Activated CD4-positive, alpha-beta T cell treated with anti-CD3 and anti-CD28 coated beads for 36 hours (primary cell): ENCODE results near the gene ATP7A. TPM values are rescaled to one million over a fixed set of nuclear protein-coding genes. Genes with fewer than 3 reads are reported as not detected.
A peak's percentile ranks its signal among the peaks of the same experiment; 100 is the strongest.

Source experiments
- ATAC-seq: fragments of 200-7000 bp; cut with Tn5 transposase; one replicate; pipeline ENCODE4 v1.10.0; 2021; ENCODE audit warnings: mild to moderate bottlenecking, moderate library complexity
- CTCF ChIA-PET: fragments of 350-600 bp; sonication (Branson Sonifier 250); formaldehyde crosslinking; loops from one replicate; lab custom pipeline; 2021; ENCODE audit warnings: antibody characterized with exemption; lab: Charles Lee
- POLR2A ChIA-PET: fragments of 350-600 bp; sonication (Branson Sonifier 250); formaldehyde crosslinking; loops from one replicate; lab custom pipeline; 2021; ENCODE audit warnings: antibody characterized with exemption, inconsistent platforms; lab: Charles Lee
- DNase-seq: peaks from one replicate; pipeline ENCODE4 v3.0.0-alpha.2; 2020
- H3K27ac Mint-ChIP-seq: one replicate; pipeline ENCODE4 v1.8.0; 2021; ENCODE audit warnings: mixed read lengths
- H3K27me3 Mint-ChIP-seq: one replicate; pipeline ENCODE4 v1.8.0; 2021; ENCODE audit warnings: mixed read lengths
- H3K36me3 Mint-ChIP-seq: one replicate; pipeline ENCODE4 v1.8.0; 2021; ENCODE audit warnings: low read depth, mixed read lengths
- H3K4me1 Mint-ChIP-seq: one replicate; pipeline ENCODE4 v1.8.0; 2021; ENCODE audit warnings: mixed read lengths
- H3K4me3 Mint-ChIP-seq: one replicate; pipeline ENCODE4 v1.8.0; 2021; ENCODE audit warnings: mild to moderate bottlenecking, moderate library complexity, mixed read lengths
- H3K9me3 Mint-ChIP-seq: one replicate; pipeline ENCODE4 v1.8.0; 2021; ENCODE audit warnings: low read depth, mixed read lengths
- intact Hi-C, 2 experiments: fragments of 100-400 bp; cut with DNase I in 1 of 2; cut with micrococcal nuclease in 1 of 2; formaldehyde crosslinking; loops; one replicate each; pipeline versions ENCODE4 v1.14.2 to v1.15.1; 2022 to 2024; cut with DNase I, micrococcal nuclease
- total RNA-seq, 2 experiments: library from RNA; stranded (reverse); gene quantifications; one replicate each; pipeline ENCODE4 v1.2.3, GENCODE V29; 2021

Gene ATP7A
- total RNA-seq, 2 experiments from 2014 or later, result 9.5 to 9.7 TPM

DNA sequence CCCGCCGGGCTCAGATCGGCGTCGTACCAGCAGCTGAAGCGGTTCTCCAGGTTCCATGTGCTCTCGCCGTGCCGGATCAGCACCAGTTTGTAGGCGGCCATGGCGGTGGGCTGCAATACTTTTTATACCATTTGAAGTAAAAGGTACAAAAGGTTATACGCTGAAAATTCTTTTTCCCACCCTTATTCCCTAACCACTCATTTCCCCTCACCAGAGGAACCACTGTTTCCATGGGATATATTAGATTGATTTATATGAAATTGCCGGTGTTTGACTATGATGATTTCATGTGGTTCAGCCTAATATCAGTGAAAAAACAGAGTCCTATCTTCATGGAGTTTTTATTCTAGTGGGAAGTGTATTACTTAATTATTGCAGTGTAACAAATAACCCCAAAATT, 59.0 kb downstream of the ATP7A start, which contains the start of gene PGAM4:
Gene PGAM4, minus strand, starts transcription at position 101 of the 400 bp plus-strand sequence. Its CDS starts 0 bp downstream, at position 101.
- no peak within 1 kb of the TSS for H3K4me3 Mint-ChIP-seq
- intact Hi-C loops, result no loop called here
- POLR2A ChIA-PET, result no interaction called here

DNA sequence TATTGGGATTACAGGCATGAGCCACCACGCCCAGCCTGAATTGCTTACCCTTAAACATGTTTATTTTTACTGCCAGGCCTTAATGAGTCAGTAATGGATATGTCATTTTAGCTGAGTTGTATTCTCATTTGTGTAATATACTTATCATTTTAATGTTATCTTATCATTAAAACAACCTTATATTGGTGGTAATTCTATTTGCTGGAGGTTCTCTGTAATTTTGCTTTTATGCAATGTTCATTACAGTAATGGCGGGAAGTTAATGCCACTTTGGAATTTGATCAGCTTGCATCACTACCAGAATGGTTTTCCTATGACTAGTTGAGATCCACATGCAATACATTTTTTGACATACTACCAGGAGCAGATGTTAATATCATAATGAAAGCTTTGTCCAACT, 65.3 kb downstream of the ATP7A start:
- ChIA-PET CTCF (interaction anchor here (1.0 to 1.4 kb wide), 2 partner anchors 15 to 49 kb away, joined by 3 read pairs; no protein-coding TSS in a partner anchor), POLR2A (no interaction called here)
- DNase-seq (no peak), ATAC-seq (no peak)
- Mint-ChIP-seq H3K27ac (no peak overlapping the region), H3K27me3 (no peaks in the 10 kb centered on the region), H3K9me3 (no peaks in the 10 kb centered on the region), H3K4me1 (peaks cover 5% of the 10 kb centered on the region), H3K4me3 (no peak overlapping the region), H3K36me3 (peaks cover 4% of the 10 kb centered on the region)
- intact Hi-C loops, result no loop called here

More for the DNA sequence above, 59.0 kb downstream of the ATP7A start, which contains the start of gene PGAM4:
- H3K9me3 Mint-ChIP-seq, result no peaks in the 10 kb centered on the region
- CTCF ChIA-PET, result no interaction called here
- no peaks in the 10 kb centered on the region for H3K27me3 Mint-ChIP-seq
- H3K4me1 Mint-ChIP-seq, result peaks cover 13% of the 10 kb centered on the region
- H3K27ac Mint-ChIP-seq, result no peak within 1 kb of the TSS
- no peaks in the 10 kb centered on the region for H3K36me3 Mint-ChIP-seq
- no peak for DNase-seq
- no peak for ATAC-seq

DNA sequence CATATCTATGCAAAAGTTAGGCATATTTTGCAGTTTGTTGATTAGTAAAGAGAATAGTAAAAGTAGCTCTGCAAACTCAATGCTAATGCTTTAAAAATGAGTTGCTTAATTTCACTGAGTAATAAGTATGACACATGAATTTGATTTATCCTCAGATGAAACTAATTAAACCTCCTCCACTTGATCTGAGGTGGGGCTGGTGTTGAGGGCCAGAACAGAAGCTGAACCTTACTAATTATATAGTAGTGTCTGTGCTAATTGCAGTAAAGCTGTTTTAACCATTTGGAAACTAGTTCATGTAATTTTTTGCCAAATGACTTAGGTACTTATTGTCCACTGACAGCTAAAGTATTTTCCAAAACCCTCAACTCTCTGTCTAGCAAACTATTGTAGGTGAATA, 66.6 kb downstream of the ATP7A start:
- ATAC-seq, result no peak
- H3K27me3 Mint-ChIP-seq, result no peaks in the 10 kb centered on the region
- peaks cover 3% of the 10 kb centered on the region for H3K4me1 Mint-ChIP-seq
- H3K4me3 Mint-ChIP-seq, result no peak overlapping the region
- H3K9me3 Mint-ChIP-seq, result no peaks in the 10 kb centered on the region
- ChIA-PET POLR2A (no interaction called here), CTCF (no interaction called here)
- H3K36me3 Mint-ChIP-seq, result peaks cover 4% of the 10 kb centered on the region
- no peak for DNase-seq
- intact Hi-C loops, result no loop called here
- H3K27ac Mint-ChIP-seq, result no peak overlapping the region

DNA sequence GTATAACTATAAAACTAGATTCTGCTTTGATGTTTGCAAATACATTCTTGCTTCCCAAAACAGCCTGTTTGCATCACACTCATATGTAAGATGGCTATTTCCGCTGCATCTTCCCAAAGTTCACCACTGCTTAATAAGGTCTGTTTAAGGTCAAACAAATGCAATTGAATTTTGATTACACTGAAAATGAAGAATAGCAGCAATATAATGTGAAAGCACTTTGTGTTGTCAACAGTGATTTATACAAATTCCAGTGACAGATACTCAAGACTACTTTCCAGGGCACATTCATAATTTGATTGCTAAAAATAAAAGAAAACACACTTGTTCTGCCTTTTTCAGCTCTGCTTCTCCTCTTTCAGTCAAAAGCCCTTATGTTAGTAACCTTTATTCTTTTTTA, 67.0 kb downstream of the ATP7A start:
- ChIA-PET CTCF (no interaction called here), POLR2A (no interaction called here)
- no peak overlapping the region for H3K27ac Mint-ChIP-seq
- DNase-seq, result no peak
- intact Hi-C loops, result no loop called here
- ATAC-seq, result no peak
- peaks cover 3% of the 10 kb centered on the region for H3K4me1 Mint-ChIP-seq
- no peaks in the 10 kb centered on the region for H3K9me3 Mint-ChIP-seq
- no peak overlapping the region for H3K4me3 Mint-ChIP-seq
- H3K27me3 Mint-ChIP-seq, result no peaks in the 10 kb centered on the region
- peaks cover 4% of the 10 kb centered on the region for H3K36me3 Mint-ChIP-seq

DNA sequence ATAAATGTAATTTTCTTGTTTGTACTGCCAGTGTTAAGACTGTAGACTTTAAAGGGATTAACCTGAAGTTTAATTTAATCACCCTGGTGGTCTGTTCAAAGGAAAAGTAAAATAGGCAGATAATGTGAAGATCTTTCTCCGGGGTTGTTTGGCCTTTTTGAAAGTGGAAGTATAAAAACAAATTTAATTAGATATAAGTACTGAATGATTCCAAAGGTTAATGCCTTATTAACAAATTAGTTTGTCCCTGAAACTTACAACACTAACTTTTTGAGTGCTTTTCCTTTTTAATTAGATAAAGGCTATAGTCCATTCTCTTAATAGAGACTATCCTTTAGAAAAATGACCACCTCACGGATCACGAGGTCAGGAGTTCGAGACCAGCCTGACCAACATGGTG, 69.4 kb downstream of the ATP7A start:
- ChIA-PET CTCF (no interaction called here), POLR2A (no interaction called here)
- intact Hi-C loops, result no loop called here
- Mint-ChIP-seq H3K36me3 (peaks cover 6% of the 10 kb centered on the region), H3K4me3 (no peak overlapping the region), H3K4me1 (peaks cover 3% of the 10 kb centered on the region), H3K27ac (no peak overlapping the region), H3K9me3 (no peaks in the 10 kb centered on the region), H3K27me3 (no peaks in the 10 kb centered on the region)
- ATAC-seq (no peak), DNase-seq (no peak)

DNA sequence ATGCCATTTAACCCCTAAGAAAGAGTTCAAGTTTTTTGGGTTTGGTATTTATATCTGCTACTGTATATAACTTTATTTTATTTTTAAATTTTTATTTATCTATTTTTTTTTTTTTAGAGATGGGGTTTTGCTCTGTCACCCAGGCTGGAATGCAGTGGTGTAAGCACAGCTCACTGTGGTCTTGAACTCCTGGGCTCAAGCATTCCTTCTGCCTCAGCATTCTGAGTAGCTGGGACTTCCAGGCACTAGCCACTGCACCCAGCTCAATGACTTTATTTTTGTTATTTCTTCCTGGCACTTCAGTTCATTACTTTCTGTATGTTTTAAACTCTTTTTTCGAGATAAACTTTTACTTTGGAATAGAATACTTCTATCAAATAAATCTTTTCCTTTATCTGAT, 101.4 kb downstream of the ATP7A start:
- ChIA-PET CTCF (interaction anchor here (1.1 kb wide), 1 partner anchor 13 kb away, joined by 6 read pairs; no protein-coding TSS in a partner anchor), POLR2A (no interaction called here)
- intact Hi-C loops, result no loop called here
- Mint-ChIP-seq H3K27me3 (no peaks in the 10 kb centered on the region), H3K4me1 (no peaks in the 10 kb centered on the region), H3K36me3 (peaks cover 7% of the 10 kb centered on the region), H3K9me3 (no peaks in the 10 kb centered on the region), H3K27ac (no peak overlapping the region), H3K4me3 (no peak overlapping the region)
- ATAC-seq (no peak), DNase-seq (no peak)

DNA sequence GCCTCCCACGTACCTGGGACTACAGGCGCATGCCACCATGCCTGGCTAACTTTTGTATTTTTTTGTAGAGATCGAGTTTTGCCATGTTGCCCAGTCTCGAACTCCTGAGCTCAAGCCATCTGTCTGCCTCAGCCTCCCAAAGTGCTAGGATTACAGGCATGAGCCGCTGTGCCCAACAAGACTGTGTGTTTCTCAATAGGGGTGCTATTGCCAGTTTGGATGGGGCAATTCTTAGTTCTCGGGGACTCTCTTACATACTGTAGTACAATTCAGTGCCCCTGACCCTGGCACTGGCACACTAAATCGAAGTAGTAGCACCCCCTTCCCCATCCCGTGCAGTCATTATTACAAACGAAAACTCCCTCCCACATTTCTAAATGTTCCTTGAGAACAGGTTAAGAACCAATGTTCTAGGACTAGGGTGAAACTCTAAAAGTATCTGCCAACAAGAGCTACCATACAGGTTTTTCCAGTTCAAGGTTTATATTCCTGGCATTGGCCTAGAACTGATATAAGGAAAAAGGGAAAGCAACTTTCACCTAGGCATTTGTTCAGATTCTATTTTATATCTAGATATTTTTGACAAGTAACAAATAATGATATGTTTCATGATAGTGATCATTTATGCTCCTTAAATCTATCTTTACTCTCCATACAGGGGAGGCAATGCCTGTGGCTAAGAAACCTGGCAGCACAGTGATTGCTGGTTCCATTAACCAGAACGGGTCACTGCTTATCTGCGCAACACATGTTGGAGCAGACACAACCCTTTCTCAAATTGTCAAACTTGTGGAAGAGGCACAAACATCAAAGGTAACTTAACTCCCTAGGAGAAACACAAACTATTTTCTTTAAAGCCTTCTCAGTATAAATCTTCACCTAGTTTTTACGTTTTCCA, 109.3 kb downstream of the ATP7A start:
- intact Hi-C loops, result loop anchor here in 1 of 2 experiments (10.0 kb wide), 3 partner anchors 335 to 1745 kb away; partner anchors contain the start of gene FGF16
- H3K27ac Mint-ChIP-seq, result no peak overlapping the region
- POLR2A ChIA-PET, result no interaction called here

DNA sequence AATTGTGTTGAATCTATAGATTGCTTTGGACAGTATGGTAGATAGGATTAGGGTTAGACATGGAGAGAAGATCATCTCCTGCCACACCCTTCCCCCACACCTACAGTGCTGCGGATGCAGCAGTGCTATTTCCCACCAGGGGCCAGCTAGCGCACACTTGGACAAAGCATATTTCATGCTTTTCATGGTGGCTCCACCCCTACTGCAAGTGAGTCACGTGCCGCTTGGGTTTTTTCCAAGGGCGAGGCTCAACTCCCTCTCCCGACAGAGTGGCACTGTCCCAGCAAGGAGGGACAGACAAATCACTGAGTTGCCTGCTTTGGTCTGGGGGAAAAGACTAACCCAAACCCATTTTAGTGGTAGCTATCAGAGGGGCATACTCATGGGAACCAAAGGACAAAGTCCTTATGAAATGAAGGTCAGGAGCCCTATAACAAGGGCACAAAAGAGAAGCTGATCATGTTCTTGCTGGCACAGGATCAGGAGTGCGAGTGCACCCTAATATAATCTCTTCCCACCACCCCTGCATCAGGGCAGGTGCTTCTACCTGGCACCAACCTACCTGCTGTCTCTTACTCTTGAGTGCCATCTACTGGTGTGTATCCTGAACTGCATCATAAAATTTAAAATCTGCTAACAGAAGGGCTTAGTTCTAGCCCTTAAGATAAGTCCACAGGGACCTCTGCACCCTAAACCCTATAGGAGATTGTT, 114.0 kb downstream of the ATP7A start:
- intact Hi-C loops, result loop anchor here (1.0 to 10.0 kb wide), 4 partner anchors 114 to 1750 kb away; partner anchors contain the start of genes ATP7A (in 2 of the 2) and FGF16 (in 1 of the 2)
- Mint-ChIP-seq H3K36me3 (no peaks in the 10 kb centered on the region), H3K27ac (no peak overlapping the region), H3K9me3 (no peaks in the 10 kb centered on the region), H3K4me1 (peaks cover 3% of the 10 kb centered on the region), H3K27me3 (no peaks in the 10 kb centered on the region), H3K4me3 (no peak overlapping the region)
- POLR2A ChIA-PET, result interaction anchor here (1.0 kb wide), 1 partner anchor 130 kb away, joined by 3 read pairs; the partner anchor contains the start of gene MAGT1
- peak; percentile 65 for ATAC-seq
- DNase-seq, result peak; percentile 28
- CTCF ChIA-PET, result interaction anchor here (0.7 to 2.3 kb wide), 12 partner anchors 9 to 132 kb away, joined by 3 to 15 read pairs (median 4); partner anchors contain the start of genes ATP7A and COX7B

More for the DNA sequence above, 109.3 kb downstream of the ATP7A start:
- Mint-ChIP-seq H3K4me1 (peaks cover 9% of the 10 kb centered on the region), H3K9me3 (no peaks in the 10 kb centered on the region), H3K4me3 (no peak overlapping the region), H3K27me3 (no peaks in the 10 kb centered on the region), H3K36me3 (peaks cover 9% of the 10 kb centered on the region)
- ATAC-seq (no peak), DNase-seq (no peak)
- CTCF ChIA-PET, result interaction anchor here (0.9 kb wide), 1 partner anchor 109 kb away, joined by 3 read pairs; the partner anchor contains the start of gene ATP7A

DNA sequence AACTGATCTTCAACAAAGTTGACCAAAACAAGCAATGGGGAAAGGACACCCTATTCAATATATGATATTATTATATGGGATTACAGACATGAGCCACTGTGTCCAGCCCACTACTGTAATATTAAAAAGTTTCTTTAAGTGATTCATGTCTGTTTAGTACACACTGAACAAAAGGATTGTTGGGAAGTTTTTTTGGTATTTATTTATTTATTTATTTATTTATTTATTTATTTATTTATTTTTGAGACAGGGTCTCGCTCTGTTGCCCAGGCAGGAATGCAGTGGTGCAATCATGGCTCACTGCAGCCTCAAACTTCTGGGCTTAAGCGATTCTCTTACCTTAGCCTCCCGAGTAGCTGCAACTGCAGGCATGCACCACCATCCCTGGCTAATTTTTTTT, 117.3 kb downstream of the ATP7A start:
- Mint-ChIP-seq H3K36me3 (no peaks in the 10 kb centered on the region), H3K27me3 (no peaks in the 10 kb centered on the region), H3K9me3 (no peaks in the 10 kb centered on the region), H3K4me3 (no peak overlapping the region), H3K4me1 (peaks cover 3% of the 10 kb centered on the region), H3K27ac (no peak overlapping the region)
- CTCF ChIA-PET, result no interaction called here
- POLR2A ChIA-PET, result interaction anchor here (0.6 kb wide), 1 partner anchor 45 kb away, joined by 5 read pairs; no protein-coding TSS in a partner anchor
- ATAC-seq (no peak), DNase-seq (no peak)
- intact Hi-C loops, result loop anchor here in 1 of 2 experiments (10.0 kb wide), 3 partner anchors 343 to 1753 kb away; partner anchors contain the start of gene FGF16

DNA sequence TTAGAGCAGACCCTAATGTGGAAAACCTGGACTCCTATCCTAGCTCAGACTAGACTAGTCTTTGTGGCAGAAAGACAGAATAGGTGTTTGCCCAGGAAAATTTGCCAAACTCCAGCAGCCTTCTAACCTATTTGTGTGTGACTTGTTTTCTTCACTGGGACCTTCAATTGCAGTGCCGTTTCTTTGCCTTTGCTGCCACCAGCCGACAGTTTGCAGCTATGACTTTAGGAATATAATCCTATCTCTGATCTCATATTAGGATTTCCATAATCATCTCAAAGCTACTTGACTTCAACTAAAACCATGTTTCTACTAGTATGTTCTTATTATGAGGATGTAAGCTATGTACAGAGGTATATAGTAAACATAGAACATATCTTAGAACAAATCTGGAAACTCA, 119.2 kb downstream of the ATP7A start:
- Mint-ChIP-seq H3K4me3 (no peak overlapping the region), H3K9me3 (no peaks in the 10 kb centered on the region), H3K27me3 (no peaks in the 10 kb centered on the region), H3K36me3 (peaks cover 4% of the 10 kb centered on the region), H3K27ac (no peak overlapping the region), H3K4me1 (peaks cover under 1% of the 10 kb centered on the region)
- DNase-seq (peak; percentile 33), ATAC-seq (no peak)
- intact Hi-C loops, result loop anchor here in 1 of 2 experiments (10.0 kb wide), 3 partner anchors 345 to 1755 kb away; partner anchors contain the start of gene FGF16
- ChIA-PET POLR2A (no interaction called here), CTCF (interaction anchor here (0.6 to 1.1 kb wide), 2 partner anchors 121 to 215 kb away, joined by 3 read pairs; no protein-coding TSS in a partner anchor)

DNA sequence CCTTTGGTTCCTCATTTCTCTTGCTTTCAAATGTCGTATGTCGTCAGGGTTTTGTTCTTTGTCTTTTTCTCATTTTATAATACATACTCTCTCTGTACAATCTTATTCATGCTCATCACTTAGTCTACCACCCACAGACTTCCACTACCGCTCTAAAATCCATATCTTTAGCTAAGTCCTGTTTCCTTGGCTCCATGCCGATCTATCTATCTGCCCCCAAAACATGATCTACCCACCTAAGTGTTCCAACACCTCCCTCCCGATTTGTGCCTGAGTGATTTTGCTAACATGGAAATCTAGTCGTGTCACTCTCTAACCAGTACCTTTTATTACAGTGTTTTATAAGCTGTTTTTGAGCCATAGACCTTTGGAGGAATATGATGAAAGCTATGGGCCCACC, 124.6 kb downstream of the ATP7A start:
- POLR2A ChIA-PET, result no interaction called here

More for the DNA sequence above, 124.6 kb downstream of the ATP7A start:
- no peak overlapping the region for H3K4me3 Mint-ChIP-seq
- no peak overlapping the region for H3K27ac Mint-ChIP-seq
- ATAC-seq (no peak), DNase-seq (no peak)
- intact Hi-C loops, result loop anchor here in 1 of 2 experiments (5.0 kb wide), 1 partner anchor 57 kb away; no protein-coding TSS in a partner anchor
- CTCF ChIA-PET, result no interaction called here
- peaks cover 2% of the 10 kb centered on the region for H3K4me1 Mint-ChIP-seq
- no peaks in the 10 kb centered on the region for H3K9me3 Mint-ChIP-seq
- H3K27me3 Mint-ChIP-seq, result no peaks in the 10 kb centered on the region
- H3K36me3 Mint-ChIP-seq, result peaks cover 4% of the 10 kb centered on the region
